Measurements from ENCODE around the gene NIM1K.

Gene NIM1K

DNA sequence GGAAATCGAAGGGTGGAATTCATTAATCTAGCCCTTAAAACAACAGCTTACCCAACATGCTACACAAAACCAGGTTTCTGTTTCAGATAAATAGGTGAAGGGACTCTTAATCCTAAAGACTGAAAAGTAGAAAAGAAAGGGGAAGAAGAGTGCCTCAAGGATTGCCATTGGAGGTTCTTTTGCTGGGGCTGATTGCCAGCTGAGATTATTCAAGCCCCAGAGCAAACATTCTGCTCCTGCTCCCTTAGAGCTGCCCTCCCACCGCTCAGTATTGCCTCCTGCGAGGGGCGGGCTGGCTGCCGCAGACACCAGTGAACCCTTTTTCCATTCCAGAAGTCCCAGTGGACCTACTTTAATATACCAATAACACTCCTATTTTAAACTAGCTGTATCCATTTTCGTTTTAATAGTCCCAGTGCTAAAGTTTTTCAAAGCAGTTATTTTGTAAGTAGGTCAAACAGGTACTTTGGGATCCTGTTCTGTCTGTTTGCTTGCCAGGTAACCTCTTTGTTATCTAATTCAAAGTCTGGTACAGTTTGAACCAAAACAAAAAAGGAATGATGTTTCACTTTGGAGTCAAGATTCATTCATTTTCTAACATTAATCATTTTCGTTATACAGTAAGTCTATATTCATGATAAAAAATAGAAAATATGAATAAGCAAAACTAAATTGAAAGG, 82.5 kb downstream of the NIM1K start:
- H3K4me1 ChIP-seq (ENCODE audit: control insufficient read depth, insufficient read depth, low read length), result no peaks in the 10 kb centered on the region
- H3K27ac ChIP-seq (ENCODE audit: insufficient read depth, low read depth, low read length, poor library complexity, severe bottlenecking), result no peak overlapping the region
- 68% methylated on average over 5 to 7 of the region's 7 CpGs for WGBS, 2 experiments
- H3K4me3 ChIP-seq (ENCODE audit: insufficient read depth, low read depth, low read length), result no peak overlapping the region
- H3K27me3 ChIP-seq (ENCODE audit: control insufficient read depth, insufficient read depth, low read length, poor library complexity, severe bottlenecking), result no peaks in the 10 kb centered on the region
- H3K9me3 ChIP-seq (ENCODE audit: control insufficient read depth, low read length), result no peaks in the 10 kb centered on the region
- H3K36me3 ChIP-seq (ENCODE audit: control insufficient read depth, insufficient read depth, low read length), result no peaks in the 10 kb centered on the region

DNA sequence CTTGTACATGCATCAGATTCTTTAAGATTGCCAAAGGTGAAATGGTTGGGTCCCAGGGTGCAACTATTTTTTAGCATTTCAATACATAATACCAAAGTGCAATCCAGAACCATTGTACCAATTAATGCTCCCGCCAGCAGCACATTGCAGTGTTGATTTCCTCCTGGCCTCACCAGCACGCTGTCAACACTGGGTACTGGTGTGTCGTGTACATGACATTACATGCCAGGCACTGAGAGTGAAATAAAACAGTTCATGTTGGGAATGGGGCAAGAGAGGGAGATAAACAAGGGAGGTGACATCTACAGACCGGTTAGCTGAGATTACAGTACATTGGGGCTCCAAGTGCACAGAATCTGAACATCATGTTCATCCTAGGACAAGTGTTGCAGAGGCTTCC, 83.4 kb downstream of the NIM1K start:
- Histone ChIP-seq H3K36me3 (ENCODE audit: control insufficient read depth, insufficient read depth, low read length) (no peaks in the 10 kb centered on the region), H3K4me3 (ENCODE audit: insufficient read depth, low read depth, low read length) (no peak overlapping the region), H3K4me1 (ENCODE audit: control insufficient read depth, insufficient read depth, low read length) (no peaks in the 10 kb centered on the region), H3K27ac (ENCODE audit: insufficient read depth, low read depth, low read length, poor library complexity, severe bottlenecking) (no peak overlapping the region), H3K27me3 (ENCODE audit: control insufficient read depth, insufficient read depth, low read length, poor library complexity, severe bottlenecking) (no peaks in the 10 kb centered on the region), H3K9me3 (ENCODE audit: control insufficient read depth, low read length) (no peaks in the 10 kb centered on the region)
- WGBS, 2 experiments, result 95 to 97% methylated on average over 4 of the region's 4 CpGs

DNA sequence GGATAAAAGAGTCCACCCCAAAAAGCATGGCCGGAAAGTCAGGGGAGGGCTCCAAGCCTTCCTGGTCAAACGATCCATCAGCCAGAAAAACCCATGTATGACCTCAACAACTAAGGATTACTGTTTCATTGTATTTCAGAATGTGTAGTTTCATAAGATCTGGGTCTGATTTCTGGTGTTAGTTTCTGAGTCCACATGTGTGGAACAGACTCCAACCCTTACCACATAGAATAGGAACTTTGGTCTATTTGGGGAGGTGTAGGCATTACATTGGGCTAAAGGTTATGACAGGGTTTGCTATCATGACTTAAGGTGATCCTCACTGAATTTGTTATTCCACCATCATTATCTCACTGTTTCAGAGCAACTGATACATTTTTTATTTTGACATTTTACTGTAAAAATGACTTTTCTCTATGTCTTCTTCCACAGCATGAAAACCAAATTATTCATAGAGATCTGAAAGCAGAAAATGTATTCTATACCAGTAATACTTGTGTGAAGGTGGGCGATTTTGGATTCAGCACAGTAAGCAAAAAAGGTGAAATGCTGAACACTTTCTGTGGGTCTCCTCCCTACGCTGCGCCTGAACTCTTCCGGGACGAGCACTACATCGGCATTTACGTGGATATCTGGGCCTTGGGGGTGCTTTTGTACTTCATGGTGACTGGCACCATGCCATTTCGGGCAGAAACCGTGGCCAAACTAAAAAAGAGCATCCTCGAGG, 87.7 kb downstream of the NIM1K start:
- H3K27ac ChIP-seq (ENCODE audit: insufficient read depth, low read depth, low read length, poor library complexity, severe bottlenecking), result no peak overlapping the region
- H3K36me3 ChIP-seq (ENCODE audit: control insufficient read depth, insufficient read depth, low read length), result no peaks in the 10 kb centered on the region
- no peaks in the 10 kb centered on the region for H3K27me3 ChIP-seq (ENCODE audit: control insufficient read depth, insufficient read depth, low read length, poor library complexity, severe bottlenecking)
- no peaks in the 10 kb centered on the region for H3K9me3 ChIP-seq (ENCODE audit: control insufficient read depth, low read length)
- no peak overlapping the region for H3K4me3 ChIP-seq (ENCODE audit: insufficient read depth, low read depth, low read length)
- 93 to 95% methylated on average over 12 of the region's 12 CpGs for WGBS, 2 experiments
- no peaks in the 10 kb centered on the region for H3K4me1 ChIP-seq (ENCODE audit: control insufficient read depth, insufficient read depth, low read length)

DNA sequence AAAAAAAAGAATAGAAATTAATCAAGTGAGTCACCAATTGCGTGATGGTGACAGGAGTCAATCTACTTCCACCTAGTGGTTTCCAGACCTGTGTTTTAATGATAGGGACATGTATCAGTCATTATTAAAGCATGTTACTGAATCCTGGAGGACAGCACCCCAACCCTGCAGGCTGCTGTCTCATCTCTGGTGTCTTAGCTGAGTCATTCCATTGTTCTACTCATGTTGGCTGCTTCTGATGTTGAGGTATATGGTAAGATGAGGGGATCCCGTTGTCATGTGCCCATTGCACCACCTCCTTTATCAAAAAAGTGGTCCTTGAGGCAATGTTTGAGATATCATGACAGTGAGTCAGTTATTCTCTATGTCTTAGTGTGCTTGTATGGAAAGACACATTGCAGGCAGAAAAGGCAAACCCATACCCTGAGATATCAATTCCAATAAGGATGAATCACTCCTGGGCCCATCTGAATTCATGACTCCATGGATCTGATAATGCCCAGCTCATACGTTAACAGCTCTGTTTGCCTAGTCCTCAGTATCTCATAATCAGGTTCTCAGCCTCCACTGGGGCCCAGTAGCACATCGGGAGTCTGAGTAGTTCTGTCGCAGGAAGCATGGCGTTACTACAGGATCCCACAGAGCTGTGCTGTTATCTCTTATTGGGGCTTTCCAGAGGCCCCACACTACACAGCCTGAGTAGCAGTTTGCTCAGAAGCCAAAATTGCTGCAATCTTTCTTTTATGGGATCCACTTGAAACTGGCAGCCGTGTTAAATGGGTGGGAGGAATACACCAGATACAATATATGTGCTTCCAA, 90.0 kb downstream of the NIM1K start:
- Histone ChIP-seq H3K9me3 (ENCODE audit: control insufficient read depth, low read length) (no peaks in the 10 kb centered on the region), H3K27me3 (ENCODE audit: control insufficient read depth, insufficient read depth, low read length, poor library complexity, severe bottlenecking) (no peaks in the 10 kb centered on the region), H3K4me3 (ENCODE audit: insufficient read depth, low read depth, low read length) (no peak overlapping the region), H3K4me1 (ENCODE audit: control insufficient read depth, insufficient read depth, low read length) (no peaks in the 10 kb centered on the region), H3K36me3 (ENCODE audit: control insufficient read depth, insufficient read depth, low read length) (peaks cover under 1% of the 10 kb centered on the region), H3K27ac (ENCODE audit: insufficient read depth, low read depth, low read length, poor library complexity, severe bottlenecking) (no peak overlapping the region)
- WGBS, 2 experiments, result 90 to 91% methylated on average over 5 to 7 of the region's 7 CpGs

DNA sequence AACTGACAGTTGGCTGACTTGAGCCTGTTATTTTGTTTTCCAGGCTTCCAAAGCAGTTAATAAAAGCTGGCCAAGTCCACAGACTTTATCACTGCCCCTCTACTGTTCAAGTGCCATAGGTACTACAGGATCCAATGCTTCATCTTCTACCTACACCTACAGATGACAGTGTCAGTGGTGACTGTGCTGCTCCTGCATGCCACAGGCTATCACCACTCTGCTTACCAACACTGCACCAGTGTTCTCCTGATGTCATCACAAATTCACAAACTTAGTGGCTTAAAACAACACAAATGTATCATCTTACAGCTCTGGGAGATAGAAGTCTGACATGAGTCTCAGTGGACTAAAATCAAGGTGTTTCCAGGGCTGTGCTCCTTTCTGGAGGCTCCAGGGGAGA, 94.6 kb downstream of the NIM1K start:
- Histone ChIP-seq H3K36me3 (ENCODE audit: control insufficient read depth, insufficient read depth, low read length) (peaks cover 24% of the 10 kb centered on the region), H3K27ac (ENCODE audit: insufficient read depth, low read depth, low read length, poor library complexity, severe bottlenecking) (no peak overlapping the region), H3K9me3 (ENCODE audit: control insufficient read depth, low read length) (no peaks in the 10 kb centered on the region), H3K27me3 (ENCODE audit: control insufficient read depth, insufficient read depth, low read length, poor library complexity, severe bottlenecking) (no peaks in the 10 kb centered on the region), H3K4me1 (ENCODE audit: control insufficient read depth, insufficient read depth, low read length) (no peaks in the 10 kb centered on the region), H3K4me3 (ENCODE audit: insufficient read depth, low read depth, low read length) (no peak overlapping the region)

DNA sequence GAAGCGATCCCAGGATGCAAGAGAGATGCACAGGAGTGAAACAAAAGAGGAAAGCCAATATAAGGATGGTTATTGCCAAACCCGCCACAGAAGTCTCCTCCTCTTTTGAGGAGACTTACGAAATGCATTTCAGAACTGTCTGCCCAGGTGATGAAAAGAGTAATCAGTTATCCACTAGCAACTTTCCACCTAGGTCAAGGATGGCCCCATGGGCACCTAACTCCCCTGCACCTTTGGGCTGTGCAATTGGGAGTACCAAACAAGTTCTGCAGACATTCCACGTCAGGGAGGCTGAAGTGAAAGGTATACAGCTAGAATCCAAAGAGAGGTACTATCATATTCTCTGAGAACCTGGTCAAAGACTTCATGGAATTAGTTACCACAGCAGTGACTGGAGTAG, 95.5 kb downstream of the NIM1K start:
- 93 to 96% methylated on average over 4 of the region's 4 CpGs for WGBS, 2 experiments

DNA sequence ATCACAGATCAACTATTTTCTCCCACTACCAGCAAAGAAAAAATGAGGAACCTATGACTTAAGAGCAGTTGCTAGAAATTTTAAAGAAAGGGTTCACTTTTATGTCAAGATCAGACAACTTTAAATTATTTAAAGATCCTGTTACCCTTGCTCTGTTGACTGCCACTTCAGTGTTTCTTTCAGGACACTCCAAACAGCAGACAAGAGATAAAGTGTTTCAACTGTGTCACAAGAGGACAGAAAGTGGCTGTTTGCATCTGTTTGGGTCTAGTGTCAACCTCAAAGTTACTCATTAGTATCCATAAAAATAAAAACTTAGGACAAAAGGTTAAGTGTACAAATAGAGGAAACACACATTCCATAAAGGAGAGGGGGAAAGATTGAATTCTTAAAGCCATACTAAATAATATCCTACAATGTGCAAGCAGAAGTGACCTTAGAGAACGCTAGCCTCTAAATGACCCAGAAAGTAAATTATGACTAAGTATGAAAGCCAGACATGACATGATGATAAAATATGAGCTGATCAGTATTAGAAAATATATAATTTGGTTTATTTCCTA, 96.3 kb downstream of the NIM1K start:
- H3K27me3 ChIP-seq (ENCODE audit: control insufficient read depth, insufficient read depth, low read length, poor library complexity, severe bottlenecking), result no peaks in the 10 kb centered on the region
- H3K4me1 ChIP-seq (ENCODE audit: control insufficient read depth, insufficient read depth, low read length), result no peaks in the 10 kb centered on the region
- no peaks in the 10 kb centered on the region for H3K9me3 ChIP-seq (ENCODE audit: control insufficient read depth, low read length)
- no peak overlapping the region for H3K4me3 ChIP-seq (ENCODE audit: insufficient read depth, low read depth, low read length)
- WGBS, 2 experiments, result 100% methylated on average over 1 of the region's 1 CpG; no CpG with 5 or more reads in 1 of the 2 experiments
- H3K36me3 ChIP-seq (ENCODE audit: control insufficient read depth, insufficient read depth, low read length), result peaks cover 40% of the 10 kb centered on the region
- no peak overlapping the region for H3K27ac ChIP-seq (ENCODE audit: insufficient read depth, low read depth, low read length, poor library complexity, severe bottlenecking)

More for the DNA sequence above, 95.5 kb downstream of the NIM1K start:
- Histone ChIP-seq H3K36me3 (ENCODE audit: control insufficient read depth, insufficient read depth, low read length) (peaks cover 32% of the 10 kb centered on the region), H3K4me1 (ENCODE audit: control insufficient read depth, insufficient read depth, low read length) (no peaks in the 10 kb centered on the region), H3K9me3 (ENCODE audit: control insufficient read depth, low read length) (no peaks in the 10 kb centered on the region), H3K27ac (ENCODE audit: insufficient read depth, low read depth, low read length, poor library complexity, severe bottlenecking) (no peak overlapping the region), H3K27me3 (ENCODE audit: control insufficient read depth, insufficient read depth, low read length, poor library complexity, severe bottlenecking) (no peaks in the 10 kb centered on the region), H3K4me3 (ENCODE audit: insufficient read depth, low read depth, low read length) (no peak overlapping the region)

DNA sequence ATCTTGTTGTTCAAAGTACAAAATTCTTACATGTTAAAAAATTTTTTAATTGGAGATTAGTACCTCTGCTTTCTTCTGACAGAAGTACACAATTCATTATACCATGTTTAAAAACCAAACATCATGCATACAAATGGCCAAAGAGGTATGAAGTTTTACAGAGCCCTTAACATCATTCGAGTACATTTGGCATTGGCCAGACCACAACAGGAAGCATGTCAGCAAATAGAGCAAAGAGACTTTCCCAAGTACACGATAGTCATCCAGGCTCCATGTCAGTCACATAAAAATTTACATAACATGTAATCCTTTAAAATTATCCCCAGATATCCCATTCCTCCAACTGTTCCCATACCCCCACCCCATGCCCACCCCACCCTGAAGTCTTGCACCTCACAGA, 98.7 kb downstream of the NIM1K start:
- H3K4me1 ChIP-seq (ENCODE audit: control insufficient read depth, insufficient read depth, low read length), result no peaks in the 10 kb centered on the region
- H3K27ac ChIP-seq (ENCODE audit: insufficient read depth, low read depth, low read length, poor library complexity, severe bottlenecking), result no peak overlapping the region
- no peak overlapping the region for H3K4me3 ChIP-seq (ENCODE audit: insufficient read depth, low read depth, low read length)
- no peaks in the 10 kb centered on the region for H3K27me3 ChIP-seq (ENCODE audit: control insufficient read depth, insufficient read depth, low read length, poor library complexity, severe bottlenecking)
- WGBS, 2 experiments, result 94 to 97% methylated on average over 2 of the region's 2 CpGs
- no peaks in the 10 kb centered on the region for H3K9me3 ChIP-seq (ENCODE audit: control insufficient read depth, low read length)
- peaks cover 60% of the 10 kb centered on the region for H3K36me3 ChIP-seq (ENCODE audit: control insufficient read depth, insufficient read depth, low read length)

DNA sequence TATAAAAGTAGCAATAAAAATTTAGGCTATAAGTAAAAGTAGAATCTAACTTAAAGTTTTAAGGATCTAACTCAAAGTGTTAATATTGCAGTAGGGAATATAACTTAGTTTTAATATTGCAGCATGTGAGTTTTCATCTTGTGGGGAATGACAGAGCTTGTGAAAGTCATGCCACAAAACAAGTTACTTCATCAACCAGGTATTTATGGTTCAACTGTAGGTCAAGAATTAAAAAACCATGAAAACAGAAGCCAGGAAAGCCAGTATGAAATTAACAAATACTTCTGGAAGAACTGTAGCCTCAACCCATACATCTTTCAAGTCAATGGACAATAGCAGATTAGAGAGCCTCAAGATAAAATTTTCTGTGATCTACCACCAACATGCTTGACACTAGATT, 102.2 kb downstream of the NIM1K start:
- H3K27ac ChIP-seq (ENCODE audit: insufficient read depth, low read depth, low read length, poor library complexity, severe bottlenecking), result no peak overlapping the region
- H3K36me3 ChIP-seq (ENCODE audit: control insufficient read depth, insufficient read depth, low read length), result peaks cover 68% of the 10 kb centered on the region
- no peak overlapping the region for H3K4me3 ChIP-seq (ENCODE audit: insufficient read depth, low read depth, low read length)

DNA sequence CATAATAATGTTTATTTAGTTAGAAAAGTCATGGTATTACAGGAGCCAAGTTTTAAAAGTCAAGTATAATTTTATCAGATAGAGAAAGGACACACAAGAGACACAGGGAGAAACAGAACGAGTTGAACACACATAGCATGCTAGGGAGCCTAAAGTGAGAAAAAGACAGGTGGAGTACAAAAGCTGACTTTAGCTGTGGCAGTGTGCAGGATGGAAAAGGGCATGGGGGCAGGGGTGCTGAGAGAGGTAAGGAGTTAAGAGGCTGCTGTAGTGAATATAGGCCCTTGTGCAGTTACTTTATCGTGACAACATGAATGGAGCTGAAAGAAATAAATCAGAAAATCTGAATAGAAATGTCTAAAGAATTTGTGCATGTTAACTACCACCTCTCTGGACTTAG, 103.2 kb downstream of the NIM1K start:
- H3K27me3 ChIP-seq (ENCODE audit: control insufficient read depth, insufficient read depth, low read length, poor library complexity, severe bottlenecking), result no peaks in the 10 kb centered on the region
- H3K4me1 ChIP-seq (ENCODE audit: control insufficient read depth, insufficient read depth, low read length), result no peaks in the 10 kb centered on the region
- 89 to 91% methylated on average over 2 of the region's 2 CpGs for WGBS, 2 experiments
- peaks cover 72% of the 10 kb centered on the region for H3K36me3 ChIP-seq (ENCODE audit: control insufficient read depth, insufficient read depth, low read length)
- no peak overlapping the region for H3K4me3 ChIP-seq (ENCODE audit: insufficient read depth, low read depth, low read length)
- no peak overlapping the region for H3K27ac ChIP-seq (ENCODE audit: insufficient read depth, low read depth, low read length, poor library complexity, severe bottlenecking)
- H3K9me3 ChIP-seq (ENCODE audit: control insufficient read depth, low read length), result no peaks in the 10 kb centered on the region

More for the DNA sequence above, 102.2 kb downstream of the NIM1K start:
- no peaks in the 10 kb centered on the region for H3K4me1 ChIP-seq (ENCODE audit: control insufficient read depth, insufficient read depth, low read length)
- no peaks in the 10 kb centered on the region for H3K9me3 ChIP-seq (ENCODE audit: control insufficient read depth, low read length)
- H3K27me3 ChIP-seq (ENCODE audit: control insufficient read depth, insufficient read depth, low read length, poor library complexity, severe bottlenecking), result no peaks in the 10 kb centered on the region

Data from ectodermal cell (in vitro differentiated cells).